Measurements from ENCODE around the gene GTF2IRD1.

DNA sequence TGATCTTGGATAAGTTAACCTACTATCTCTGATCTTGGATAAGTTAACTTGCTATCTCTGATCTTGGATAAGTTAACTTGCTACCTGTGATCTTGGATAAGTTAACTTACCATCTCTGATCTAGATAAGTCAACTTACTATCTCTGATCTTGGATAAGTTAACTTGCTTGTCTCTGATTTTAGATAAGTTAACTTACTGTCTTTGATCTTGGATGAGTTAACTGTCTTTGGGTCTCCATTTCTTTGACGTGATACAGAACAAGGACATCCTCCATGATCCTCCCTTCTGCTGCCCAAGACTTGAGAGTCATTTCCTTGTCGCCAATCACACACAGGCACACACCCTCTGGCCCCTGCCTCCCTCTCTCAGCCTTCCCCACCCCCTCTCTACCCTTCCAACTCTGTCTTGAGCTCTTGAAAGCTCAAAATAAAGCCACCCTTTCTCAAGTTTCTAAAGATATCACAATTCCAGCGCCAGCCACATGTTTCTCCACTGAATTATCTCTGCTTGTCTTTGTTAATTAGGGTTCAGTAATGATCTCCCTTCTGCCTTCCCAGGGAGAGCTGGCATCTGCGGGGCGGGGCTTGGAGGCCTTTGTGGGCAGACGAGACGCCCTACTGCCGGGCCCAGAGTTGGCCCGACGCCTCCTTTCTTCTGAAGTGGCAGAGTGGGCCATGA lies 118.7 kb downstream of the GTF2IRD1 start:
- TF ChIP-seq POLR2AphosphoS5 (IDR thresholded peaks at IDR 0.05; ENCODE audit: low read depth, low read length) = no peak
- no peak for TF ChIP-seq PAX5 (IDR thresholded peaks at IDR 0.05; ENCODE audit: insufficient read depth, low read length, severe bottlenecking)
- no peak for TF ChIP-seq POLR2A (IDR thresholded peaks at IDR 0.05; ENCODE audit: low read depth, low read length)
- TF ChIP-seq SPI1 (IDR thresholded peaks at IDR 0.05; ENCODE audit: low read depth, low read length) = no peak
- no peak for TF ChIP-seq TAF1 (IDR thresholded peaks at IDR 0.05; ENCODE audit: low read depth, low read length)
- no peak for TF ChIP-seq POU2F2 (IDR thresholded peaks at IDR 0.05; ENCODE audit: low read depth, low read length)

All from GM12891 (cell line).